DMS 273 treated with DMSO at 0.1 percent for 48 hours (cell line): ENCODE measurements around the gene PDXK.
"Not testable (repeated sequence)": the region's sequence is repeated elsewhere in the genome, so short reads cannot be mapped to it uniquely, and the experiment has no call there.

ENCODE experiments used
- DNase-seq: peaks from one replicate; lab custom pipeline; 2025; lab: John Stamatoyannopoulos, UW

Gene PDXK

GRCh38 chr21:43718872-43719747 is at the start of gene PDXK:
PDXK (plus strand) TSS chr21:43719129; CDS start chr21:43719295, 166 bp downstream.
- no peak for DNase-seq

GRCh38 chr21:43669828-43670605 is 48.9 kb upstream of the PDXK start:
- no peak for DNase-seq

- DNase-seq: no peak
Measured at GRCh38 chr21:43675871-43676270, 43.1 kb upstream of the PDXK start.

GRCh38 chr21:43676391-43676790 is 42.5 kb upstream of the PDXK start:
- DNase-seq: no peak

- DNase-seq: no peak
Measured at GRCh38 chr21:43679951-43680350, 39.0 kb upstream of the PDXK start.

GRCh38 chr21:43680421-43680820 is 38.5 kb upstream of the PDXK start:
- DNase-seq: not testable (repeated sequence)

GRCh38 chr21:43681650-43682049 is 37.3 kb upstream of the PDXK start:
- no peak for DNase-seq

- DNase-seq: no peak
Measured at GRCh38 chr21:43684424-43684823, 34.5 kb upstream of the PDXK start.

GRCh38 chr21:43686811-43687565 is 31.9 kb upstream of the PDXK start:
- no peak for DNase-seq

GRCh38 chr21:43687566-43688399 is 31.1 kb upstream of the PDXK start:
- no peak for DNase-seq

- DNase-seq: no peak
Measured at GRCh38 chr21:43688906-43689305, 30.0 kb upstream of the PDXK start.

- DNase-seq: no peak
Measured at GRCh38 chr21:43689556-43690337, 29.2 kb upstream of the PDXK start.

- no peak for DNase-seq
Measured at GRCh38 chr21:43690346-43690745, 28.6 kb upstream of the PDXK start.

- no peak for DNase-seq
Measured at GRCh38 chr21:43691086-43691795, 27.7 kb upstream of the PDXK start.

- DNase-seq: no peak
Measured at GRCh38 chr21:43691801-43692200, 27.1 kb upstream of the PDXK start.

GRCh38 chr21:43692949-43693348 is 26.0 kb upstream of the PDXK start:
- DNase-seq: no peak

GRCh38 chr21:43693981-43694380 is 24.9 kb upstream of the PDXK start:
- DNase-seq: no peak

GRCh38 chr21:43694437-43695079 is 24.4 kb upstream of the PDXK start:
- DNase-seq: no peak

- DNase-seq: no peak
Measured at GRCh38 chr21:43696214-43696613, 22.7 kb upstream of the PDXK start.
